Fibroblast of upper back skin (primary cell): ENCODE results near the gene PPP4R4.
A peak's percentile ranks its signal among the peaks of the same experiment; 100 is the strongest.

Experiments used
- DNase-seq: peaks from one replicate; pipeline ENCODE4 v3.0.0-alpha.2; 2013

The PPP4R4 gene

GRCh38 chr14:94173885-94174603, at the start of gene PPP4R4:
TSS of gene PPP4R4 (plus strand) at chr14:94174322. CDS start at chr14:94174466, 144 bp downstream.
- DNase-seq: peak; percentile 83

GRCh38 chr14:94124582-94125377, 49.3 kb upstream of the PPP4R4 start:
- no peak for DNase-seq

- DNase-seq: no peak
Measured at GRCh38 chr14:94125659-94126418, 48.3 kb upstream of the PPP4R4 start.

- DNase-seq: no peak
Measured at GRCh38 chr14:94126419-94126677, 47.8 kb upstream of the PPP4R4 start.

- DNase-seq: no peak
Measured at GRCh38 chr14:94126800-94127199, 47.3 kb upstream of the PPP4R4 start.

GRCh38 chr14:94127330-94127729, 46.8 kb upstream of the PPP4R4 start:
- no peak for DNase-seq

GRCh38 chr14:94128216-94128839, 45.8 kb upstream of the PPP4R4 start:
- no peak for DNase-seq

GRCh38 chr14:94129111-94129757, 44.9 kb upstream of the PPP4R4 start, which contains the start of gene IFI27L2:
TSS of gene IFI27L2 (minus strand) at chr14:94129604. CDS start at chr14:94129564, 40 bp downstream.
- peak; percentile 83 for DNase-seq

- DNase-seq: peak; percentile 44
Measured at GRCh38 chr14:94129758-94130414, 44.2 kb upstream of the PPP4R4 start.

GRCh38 chr14:94132285-94132887, 41.7 kb upstream of the PPP4R4 start:
- peak; percentile 69 for DNase-seq

GRCh38 chr14:94135476-94135875, 38.6 kb upstream of the PPP4R4 start:
- DNase-seq: no peak

- DNase-seq: peak; percentile 80
Measured at GRCh38 chr14:94136575-94137331, 37.4 kb upstream of the PPP4R4 start.

- no peak for DNase-seq
Measured at GRCh38 chr14:94138251-94138650, 35.9 kb upstream of the PPP4R4 start.

- DNase-seq: no peak
Measured at GRCh38 chr14:94139006-94139405, 35.1 kb upstream of the PPP4R4 start.

GRCh38 chr14:94139421-94139820, 34.7 kb upstream of the PPP4R4 start:
- DNase-seq: no peak

- no peak for DNase-seq
Measured at GRCh38 chr14:94142247-94142646, 31.9 kb upstream of the PPP4R4 start.

- no peak for DNase-seq
Measured at GRCh38 chr14:94142836-94143235, 31.3 kb upstream of the PPP4R4 start.

GRCh38 chr14:94143239-94143638, 30.9 kb upstream of the PPP4R4 start:
- no peak for DNase-seq

GRCh38 chr14:94143711-94144110, 30.4 kb upstream of the PPP4R4 start:
- no peak for DNase-seq

GRCh38 chr14:94144765-94145164, 29.4 kb upstream of the PPP4R4 start:
- no peak for DNase-seq
